ENCODE data around the gene GSAP.
"Not testable (repeated sequence)": the region's sequence is repeated elsewhere in the genome, so short reads cannot be mapped to it uniquely, and the experiment has no call there.

GSAP gene

GRCh38 chr7:77346441-77346840 is 69.7 kb downstream of the GSAP start:
- H3K4me3 ChIP-seq (ENCODE audit: low read length): no peak overlapping the region
- DNase-seq (ENCODE audit: low read depth): no peak
- TF ChIP-seq, protein P1, sequence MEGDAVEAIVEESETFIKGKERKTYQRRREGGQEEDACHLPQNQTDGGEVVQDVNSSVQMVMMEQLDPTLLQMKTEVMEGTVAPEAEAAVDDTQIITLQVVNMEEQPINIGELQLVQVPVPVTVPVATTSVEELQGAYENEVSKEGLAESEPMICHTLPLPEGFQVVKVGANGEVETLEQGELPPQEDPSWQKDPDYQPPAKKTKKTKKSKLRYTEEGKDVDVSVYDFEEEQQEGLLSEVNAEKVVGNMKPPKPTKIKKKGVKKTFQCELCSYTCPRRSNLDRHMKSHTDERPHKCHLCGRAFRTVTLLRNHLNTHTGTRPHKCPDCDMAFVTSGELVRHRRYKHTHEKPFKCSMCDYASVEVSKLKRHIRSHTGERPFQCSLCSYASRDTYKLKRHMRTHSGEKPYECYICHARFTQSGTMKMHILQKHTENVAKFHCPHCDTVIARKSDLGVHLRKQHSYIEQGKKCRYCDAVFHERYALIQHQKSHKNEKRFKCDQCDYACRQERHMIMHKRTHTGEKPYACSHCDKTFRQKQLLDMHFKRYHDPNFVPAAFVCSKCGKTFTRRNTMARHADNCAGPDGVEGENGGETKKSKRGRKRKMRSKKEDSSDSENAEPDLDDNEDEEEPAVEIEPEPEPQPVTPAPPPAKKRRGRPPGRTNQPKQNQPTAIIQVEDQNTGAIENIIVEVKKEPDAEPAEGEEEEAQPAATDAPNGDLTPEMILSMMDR (IDR thresholded peaks at IDR 0.05; ENCODE audit: insufficient read depth, low read depth, low read length, missing control alignments): no peak

DNA sequence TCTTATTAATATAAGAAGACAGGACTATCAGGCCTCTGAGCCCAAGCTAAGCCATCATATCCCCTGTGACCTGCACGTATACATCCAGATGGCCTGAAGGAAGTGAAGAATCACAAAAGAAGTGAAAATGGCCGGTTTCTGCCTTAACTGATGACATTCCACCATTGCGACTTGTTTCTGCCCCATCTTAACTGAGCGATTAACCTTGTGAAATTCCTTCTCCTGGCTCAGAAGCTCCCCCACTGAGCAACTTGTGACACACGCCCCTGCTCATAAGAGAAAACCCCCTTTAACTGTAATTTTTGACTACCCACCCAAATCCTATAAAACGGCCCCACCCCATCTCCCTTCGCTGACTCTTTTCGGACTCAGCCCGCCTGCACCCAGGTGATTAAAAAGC is 70.7 kb downstream of the GSAP start:
- not testable (repeated sequence) for DNase-seq (ENCODE audit: low read depth); H3K4me3 ChIP-seq (ENCODE audit: low read length)

DNA sequence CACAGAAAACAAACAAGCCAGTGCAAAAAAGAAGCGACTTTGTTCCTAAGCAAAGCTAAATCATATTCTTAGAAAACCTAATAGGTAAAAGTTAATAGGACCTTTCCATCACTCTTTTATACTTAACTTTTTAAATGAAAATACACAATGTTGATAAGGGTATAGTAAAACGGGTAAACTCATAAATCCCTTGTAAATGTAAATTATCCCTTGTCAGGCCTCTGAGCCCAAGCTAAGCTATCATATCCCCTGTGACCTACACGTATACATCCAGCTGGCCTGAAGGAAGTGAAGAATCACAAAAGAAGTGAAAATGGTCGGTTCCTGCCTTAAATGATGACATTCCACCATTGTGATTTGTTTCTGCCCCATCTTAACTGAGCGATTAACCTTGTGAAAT is 76.4 kb downstream of the GSAP start:
- no peak overlapping the region for H3K4me3 ChIP-seq (ENCODE audit: low read length)
- TF ChIP-seq, protein P1 (IDR thresholded peaks at IDR 0.05; ENCODE audit: insufficient read depth, low read depth, low read length, missing control alignments): no peak
- DNase-seq (ENCODE audit: low read depth): no peak

GRCh38 chr7:77338883-77339629 is 77.1 kb downstream of the GSAP start:
- no peak overlapping the region for H3K4me3 ChIP-seq (ENCODE audit: low read length)
- TF ChIP-seq, protein P1 (IDR thresholded peaks at IDR 0.05; ENCODE audit: insufficient read depth, low read depth, low read length, missing control alignments): no peak
- DNase-seq (ENCODE audit: low read depth): no peak

- H3K4me3 ChIP-seq (ENCODE audit: low read length): no peak overlapping the region
- TF ChIP-seq, protein P1 (IDR thresholded peaks at IDR 0.05; ENCODE audit: insufficient read depth, low read depth, low read length, missing control alignments): no peak
Measured at GRCh38 chr7:77338260-77338659, 77.9 kb downstream of the GSAP start.

DNA sequence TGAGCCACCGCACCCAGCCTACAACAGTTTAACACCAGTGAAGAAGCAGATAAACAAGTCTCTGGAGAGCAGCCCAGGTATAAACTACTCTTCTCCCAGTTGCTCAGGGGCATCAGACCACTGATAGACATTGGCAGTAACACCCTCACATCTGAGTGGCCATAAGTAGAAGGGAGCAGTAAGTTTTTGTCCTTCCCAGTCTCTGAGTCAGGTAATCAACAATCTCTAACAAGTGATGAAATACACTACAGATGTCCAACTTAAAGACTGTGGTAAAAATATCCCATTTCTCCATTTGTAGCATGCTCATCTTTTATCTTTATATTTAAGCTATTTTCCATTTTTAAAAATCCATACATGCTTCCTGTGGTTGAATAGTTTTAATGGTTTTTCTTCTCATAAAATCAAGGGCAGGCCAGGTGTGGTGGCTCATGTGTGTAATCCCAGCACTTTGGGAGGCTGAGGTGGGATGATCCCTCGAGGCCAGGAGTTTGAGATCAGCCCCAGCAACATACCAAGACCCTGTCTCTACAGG is 78.6 kb downstream of the GSAP start:
- H3K4me3 ChIP-seq (ENCODE audit: low read length): no peak overlapping the region
- TF ChIP-seq, protein P1 (IDR thresholded peaks at IDR 0.05; ENCODE audit: insufficient read depth, low read depth, low read length, missing control alignments): no peak
- DNase-seq (ENCODE audit: low read depth): no peak

More at GRCh38 chr7:77338260-77338659, 77.9 kb downstream of the GSAP start:
- no peak for DNase-seq (ENCODE audit: low read depth)

DNA sequence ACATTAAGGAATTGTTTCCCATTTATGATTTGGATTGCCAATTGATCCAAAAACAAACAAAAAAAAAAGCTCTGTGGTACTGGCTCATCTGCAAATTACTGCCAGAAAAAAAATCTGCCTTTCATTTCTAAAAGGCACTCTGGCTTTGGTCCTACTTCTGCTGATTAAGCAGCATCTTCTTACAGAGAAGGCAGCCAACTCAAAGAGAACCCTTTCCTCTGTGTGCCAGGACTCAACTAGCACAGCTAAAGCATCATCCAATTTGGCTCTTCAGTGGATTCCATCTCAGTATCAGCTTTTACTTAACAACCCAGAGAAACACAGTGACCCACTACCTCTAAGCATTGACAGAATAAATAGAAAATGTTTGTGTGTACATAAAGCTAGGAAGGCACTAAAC is 80.6 kb downstream of the GSAP start:
- H3K4me3 ChIP-seq (ENCODE audit: low read length): no peak overlapping the region
- DNase-seq (ENCODE audit: low read depth): no peak
- TF ChIP-seq, protein P1 (IDR thresholded peaks at IDR 0.05; ENCODE audit: insufficient read depth, low read depth, low read length, missing control alignments): no peak

GRCh38 chr7:77334039-77334438 is 82.1 kb downstream of the GSAP start:
- DNase-seq (ENCODE audit: low read depth); H3K4me3 ChIP-seq (ENCODE audit: low read length): not testable (repeated sequence)

Data from epithelial cell of esophagus (primary cell).